KMS-11 (cell line): ENCODE measurements around the gene CBFA2T3.

Experiments
- H2AFZ ChIP-seq: fragments of 200-600 bp; sonication (generic); 2 replicates; pipeline ENCODE4 v1.6.1; 2016; ENCODE audit warnings: antibody characterized with exemption, mixed run types, low read depth
- H3K27ac ChIP-seq: fragments of 200-600 bp; sonication (generic); 2 replicates; pipeline ENCODE4 v1.6.1; 2016; ENCODE audit warnings: mild to moderate bottlenecking, mixed run types
- H3K27me3 ChIP-seq: fragments of 200-600 bp; sonication (generic); 2 replicates; pipeline ENCODE4 v1.6.1; 2017; ENCODE audit warnings: mild to moderate bottlenecking, low read depth, mixed run types, moderate library complexity; ENCODE audit not compliant: insufficient read depth
- H3K36me3 ChIP-seq: fragments of 200-600 bp; sonication (generic); 2 replicates; pipeline ENCODE4 v1.6.1; 2017; ENCODE audit warnings: mild to moderate bottlenecking, mixed run types; ENCODE audit not compliant: insufficient read depth
- H3K4me1 ChIP-seq: fragments of 200-600 bp; sonication (generic); 2 replicates; pipeline ENCODE4 v1.6.1; 2016; ENCODE audit warnings: mild to moderate bottlenecking, low read depth, mixed run types; ENCODE audit not compliant: poor library complexity, severe bottlenecking
- H3K4me2 ChIP-seq: fragments of 200-600 bp; sonication (generic); 2 replicates; pipeline ENCODE4 v1.7.0; 2016; ENCODE audit warnings: mild to moderate bottlenecking, mixed run types
- H3K4me3 ChIP-seq: fragments of 200-600 bp; sonication (generic); IDR thresholded peaks from 2 replicates; pipeline ENCODE4 v1.6.1; 2017; ENCODE audit warnings: low read depth, low read length, mixed read lengths; ENCODE audit not compliant: insufficient read depth
- H3K79me2 ChIP-seq: fragments of 200-600 bp; sonication (generic); 2 replicates; pipeline ENCODE4 v1.6.1; 2016; ENCODE audit warnings: low read depth, mixed run types; ENCODE audit not compliant: insufficient read depth
- H3K9ac ChIP-seq: fragments of 200-600 bp; sonication (generic); 2 replicates; pipeline ENCODE4 v1.6.1; 2016; ENCODE audit warnings: mild to moderate bottlenecking, mixed run types
- H4K20me1 ChIP-seq: fragments of 200-600 bp; sonication (generic); 2 replicates; pipeline ENCODE4 v1.6.1; 2016; ENCODE audit warnings: mild to moderate bottlenecking, mixed run types; ENCODE audit not compliant: insufficient read depth
- CTCF ChIP-seq: fragments of 200-600 bp; sonication (generic); conservative IDR thresholded peaks from 2 replicates; pipeline ENCODE4 v1.6.1; 2017; ENCODE audit warnings: low read depth, mild to moderate bottlenecking, antibody characterized with exemption, low read length, moderate library complexity, mixed read lengths

CBFA2T3 gene

GRCh38 chr16:88912556-88912955, 64.5 kb downstream of the CBFA2T3 start:
- no peaks in the 10 kb centered on the region for H3K36me3 ChIP-seq
- no peak overlapping the region for H3K27ac ChIP-seq
- H3K27me3 ChIP-seq = peaks cover 66% of the 10 kb centered on the region
- no peak overlapping the region for H2AFZ ChIP-seq
- TF ChIP-seq CTCF = no peak
- no peak overlapping the region for H3K4me3 ChIP-seq
- no peaks in the 10 kb centered on the region for H3K79me2 ChIP-seq
- no peak overlapping the region for H3K4me2 ChIP-seq
- no peaks in the 10 kb centered on the region for H3K4me1 ChIP-seq
- H4K20me1 ChIP-seq = no peaks in the 10 kb centered on the region
- no peak overlapping the region for H3K9ac ChIP-seq

- Histone ChIP-seq H2AFZ (no peak overlapping the region), H3K4me1 (no peaks in the 10 kb centered on the region), H3K27me3 (peaks cover 68% of the 10 kb centered on the region), H3K36me3 (no peaks in the 10 kb centered on the region), H3K9ac (no peak overlapping the region), H4K20me1 (no peaks in the 10 kb centered on the region), H3K79me2 (no peaks in the 10 kb centered on the region), H3K4me3 (no peak overlapping the region), H3K27ac (no peak overlapping the region), H3K4me2 (no peak overlapping the region)
- no peak for TF ChIP-seq CTCF
Observed at GRCh38 chr16:88911946-88912310, 65.1 kb downstream of the CBFA2T3 start.

GRCh38 chr16:88911136-88911945, 65.7 kb downstream of the CBFA2T3 start:
- Histone ChIP-seq H3K36me3 (no peaks in the 10 kb centered on the region), H2AFZ (no peak overlapping the region), H3K9ac (no peak overlapping the region), H3K27ac (no peak overlapping the region), H3K4me2 (no peak overlapping the region), H3K79me2 (no peaks in the 10 kb centered on the region), H3K4me3 (no peak overlapping the region), H3K27me3 (peaks cover 67% of the 10 kb centered on the region), H3K4me1 (no peaks in the 10 kb centered on the region), H4K20me1 (no peaks in the 10 kb centered on the region)
- no peak for TF ChIP-seq CTCF

GRCh38 chr16:88910284-88911135, 66.5 kb downstream of the CBFA2T3 start:
- no peak overlapping the region for H3K4me2 ChIP-seq
- H3K36me3 ChIP-seq = no peaks in the 10 kb centered on the region
- no peak overlapping the region for H3K4me3 ChIP-seq
- no peak overlapping the region for H2AFZ ChIP-seq
- no peaks in the 10 kb centered on the region for H3K4me1 ChIP-seq
- no peak overlapping the region for H3K9ac ChIP-seq
- H3K27me3 ChIP-seq = peaks cover 64% of the 10 kb centered on the region
- no peaks in the 10 kb centered on the region for H3K79me2 ChIP-seq
- TF ChIP-seq CTCF = no peak
- H3K27ac ChIP-seq = no peak overlapping the region
- H4K20me1 ChIP-seq = no peaks in the 10 kb centered on the region
